HG02884 (cell line): Measurements from ENCODE around the gene GDF3.
"Not testable (repeated sequence)": the region's sequence is repeated elsewhere in the genome, so short reads cannot be mapped to it uniquely, and the experiment has no call there.

ENCODE experiments used
- ATAC-seq: cut with Tn5 transposase; IDR thresholded peaks from one replicate; pipeline ENCODE4 v1.9.1; 2021; ENCODE audit warnings: mild to moderate bottlenecking, moderate library complexity; ENCODE audit not compliant: unreplicated experiment

The GDF3 gene

GRCh38 chr12:7695566-7696197 is at the start of gene GDF3:
GDF3 (minus strand) TSS chr12:7695775; CDS start chr12:7695728, 47 bp downstream.
- no peak for ATAC-seq

- no peak for ATAC-seq
These were observed 37.4 kb upstream of the GDF3 start for GRCh38 chr12:7732993-7733392.

GRCh38 chr12:7731486-7731885 is 35.9 kb upstream of the GDF3 start:
- ATAC-seq: no peak

- ATAC-seq: not testable (repeated sequence)
These were observed 35.4 kb upstream of the GDF3 start for GRCh38 chr12:7730984-7731383.

GRCh38 chr12:7729746-7730145 is 34.2 kb upstream of the GDF3 start:
- no peak for ATAC-seq

GRCh38 chr12:7723926-7724325 is 28.4 kb upstream of the GDF3 start:
- ATAC-seq: no peak

GRCh38 chr12:7719946-7720730 is 24.6 kb upstream of the GDF3 start:
- ATAC-seq: no peak

GRCh38 chr12:7716381-7716780 is 20.8 kb upstream of the GDF3 start:
- no peak for ATAC-seq

GRCh38 chr12:7712841-7713442 is 17.4 kb upstream of the GDF3 start:
- no peak for ATAC-seq

GRCh38 chr12:7711133-7711532 is 15.6 kb upstream of the GDF3 start, which contains the start of gene DPPA3:
DPPA3 (plus strand) TSS chr12:7711433; CDS start chr12:7711571, 138 bp downstream.
- ATAC-seq: no peak

GRCh38 chr12:7709969-7710675 is 14.5 kb upstream of the GDF3 start:
- no peak for ATAC-seq

- no peak for ATAC-seq
These were observed 10.3 kb upstream of the GDF3 start for GRCh38 chr12:7705846-7706245.

- ATAC-seq: no peak
These were observed 376 bp downstream of the GDF3 start for GRCh38 chr12:7695237-7695560.

- no peak for ATAC-seq
These were observed 879 bp downstream of the GDF3 start for GRCh38 chr12:7694556-7695236.

- ATAC-seq: no peak
These were observed 1.8 kb downstream of the GDF3 start for GRCh38 chr12:7693793-7694192.

- ATAC-seq: no peak
These were observed 14.0 kb downstream of the GDF3 start for GRCh38 chr12:7681535-7681934.

- ATAC-seq: no peak
These were observed 16.1 kb downstream of the GDF3 start for GRCh38 chr12:7679251-7680045.

GRCh38 chr12:7678744-7679143 is 16.8 kb downstream of the GDF3 start:
- ATAC-seq: no peak

- not testable (repeated sequence) for ATAC-seq
These were observed 18.1 kb downstream of the GDF3 start for GRCh38 chr12:7677432-7677888.

- ATAC-seq: not testable (repeated sequence)
These were observed 20.1 kb downstream of the GDF3 start for GRCh38 chr12:7675455-7675854.
